A549 (cell line): ENCODE results near the gene PI4KA.

Experiments used
- CTCF ChIP-seq: fragments of >200 bp; sonication (Bioruptor Twin); formaldehyde crosslinking; IDR thresholded peaks from 3 replicates; pipeline ENCODE4 v1.5.1; 2016
- SREBF2 ChIP-seq: fragments of 450-650 bp; IDR thresholded peaks from 2 replicates; pipeline ENCODE4 v1.6.1; 2014; ENCODE audit warnings: mild to moderate bottlenecking, moderate library complexity

GRCh38 chr22:20803696-20804324, 54.8 kb downstream of the PI4KA start:
- TF ChIP-seq SREBF2 (no peak), CTCF (peak; percentile 51)
